PC-3 (cell line): ENCODE results near the gene DNAH7.

Experiments
- EZH2 ChIP-seq: fragments of 300-600 bp; sonication (generic); IDR thresholded peaks from one replicate; pipeline ENCODE4 v1.6.1; 2017; ENCODE audit warnings: antibody characterized with exemption, mild to moderate bottlenecking, low read length; ENCODE audit not compliant: unreplicated experiment
- EZH2phosphoT487 ChIP-seq: fragments of 300-600 bp; sonication (generic); IDR thresholded peaks from 2 replicates; pipeline ENCODE4 v1.6.1; 2018; ENCODE audit warnings: mild to moderate bottlenecking, antibody characterized with exemption, low read length, borderline replicate concordance
- TF ChIP-seq, protein P1 (sequence below): fragments of 300-600 bp; sonication (generic); conservative IDR thresholded peaks from 2 replicates; pipeline ENCODE4 v1.5.1; 2017; ENCODE audit warnings: antibody characterized with exemption, low read depth, mild to moderate bottlenecking, low read length

DNA sequence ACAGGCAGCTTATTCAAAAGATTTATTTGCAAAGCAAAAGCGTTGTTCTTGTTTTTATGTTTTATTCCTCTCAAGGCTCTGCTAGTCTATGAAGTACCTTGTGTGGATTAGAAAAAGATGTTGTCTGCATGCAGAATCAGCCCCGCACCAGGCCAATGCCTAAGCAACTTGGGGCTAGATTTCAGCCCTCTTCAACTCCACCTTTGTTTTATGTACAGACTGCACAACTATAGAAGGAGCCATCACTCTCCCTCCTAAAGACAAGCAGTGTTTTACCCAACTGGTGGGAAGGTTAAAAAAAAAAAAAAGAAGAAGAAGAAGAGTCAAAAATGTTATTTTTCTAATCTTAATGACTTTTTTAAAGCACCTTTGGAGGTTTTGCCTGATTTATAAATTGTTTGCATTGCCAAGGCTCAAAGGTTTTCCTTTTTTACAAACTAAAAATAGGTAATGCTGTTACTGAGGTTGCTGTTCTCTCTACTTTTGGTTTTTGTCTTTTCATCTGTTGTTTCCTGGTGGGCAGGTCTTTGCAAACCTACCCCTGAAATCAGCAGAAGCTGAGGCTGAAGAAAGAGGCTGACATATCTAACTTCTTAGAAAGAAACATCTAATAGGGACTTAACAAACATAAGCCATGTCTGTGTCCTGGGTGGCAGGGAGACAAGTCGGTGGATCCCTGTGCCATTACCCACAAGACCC is 247.6 kb downstream of the DNAH7 start:
- TF ChIP-seq EZH2phosphoT487 (no peak), EZH2 (no peak)
- TF ChIP-seq, protein P1, sequence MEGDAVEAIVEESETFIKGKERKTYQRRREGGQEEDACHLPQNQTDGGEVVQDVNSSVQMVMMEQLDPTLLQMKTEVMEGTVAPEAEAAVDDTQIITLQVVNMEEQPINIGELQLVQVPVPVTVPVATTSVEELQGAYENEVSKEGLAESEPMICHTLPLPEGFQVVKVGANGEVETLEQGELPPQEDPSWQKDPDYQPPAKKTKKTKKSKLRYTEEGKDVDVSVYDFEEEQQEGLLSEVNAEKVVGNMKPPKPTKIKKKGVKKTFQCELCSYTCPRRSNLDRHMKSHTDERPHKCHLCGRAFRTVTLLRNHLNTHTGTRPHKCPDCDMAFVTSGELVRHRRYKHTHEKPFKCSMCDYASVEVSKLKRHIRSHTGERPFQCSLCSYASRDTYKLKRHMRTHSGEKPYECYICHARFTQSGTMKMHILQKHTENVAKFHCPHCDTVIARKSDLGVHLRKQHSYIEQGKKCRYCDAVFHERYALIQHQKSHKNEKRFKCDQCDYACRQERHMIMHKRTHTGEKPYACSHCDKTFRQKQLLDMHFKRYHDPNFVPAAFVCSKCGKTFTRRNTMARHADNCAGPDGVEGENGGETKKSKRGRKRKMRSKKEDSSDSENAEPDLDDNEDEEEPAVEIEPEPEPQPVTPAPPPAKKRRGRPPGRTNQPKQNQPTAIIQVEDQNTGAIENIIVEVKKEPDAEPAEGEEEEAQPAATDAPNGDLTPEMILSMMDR: no peak
